ENCODE measurements around the gene UGT2A3.

- TF ChIP-seq POLR2AphosphoS5 (IDR thresholded peaks at IDR 0.05) = no peak
- no peak for TF ChIP-seq POLR2A (IDR thresholded peaks at IDR 0.05)
These were observed 44.4 kb downstream of the UGT2A3 start for GRCh38 chr4:68907245-68907644.
